OCI-LY7 (cell line): ENCODE measurements around the gene MYBL2.

ENCODE experiments used
- CTCF ChIP-seq: fragments of 200-600 bp; sonication (generic); conservative IDR thresholded peaks from 2 replicates; pipeline ENCODE4 v1.5.1; 2014; ENCODE audit warnings: mild to moderate bottlenecking, antibody characterized with exemption, low read length, moderate library complexity, mixed read lengths
- EZH2phosphoT487 ChIP-seq: fragments of 200-600 bp; sonication (generic); IDR thresholded peaks from 2 replicates; pipeline ENCODE4 v1.6.1; 2018; ENCODE audit warnings: low read depth, borderline replicate concordance, mild to moderate bottlenecking, mixed run types, antibody characterized with exemption, low read length, moderate library complexity, mixed read lengths

- TF ChIP-seq CTCF (no peak), EZH2phosphoT487 (no peak)
Measured at GRCh38 chr20:43653966-43654365, 12.9 kb upstream of the MYBL2 start.
